SU-DHL-6 (cell line): Measurements from ENCODE around the gene TFAP2E.

Source experiments
- H2AFZ ChIP-seq: fragments of 200-600 bp; sonication (generic); 2 replicates; pipeline ENCODE4 v1.6.1; 2014; ENCODE audit warnings: low read depth, mild to moderate bottlenecking, moderate library complexity, mixed read lengths, antibody characterized with exemption, low read length; ENCODE audit not compliant: severe bottlenecking
- H3F3A ChIP-seq: fragments of 200-600 bp; shearing (Covaris generic); 2 replicates; pipeline ENCODE4 v1.6.0; 2016; ENCODE audit warnings: antibody characterized with exemption, mild to moderate bottlenecking; ENCODE audit not compliant: insufficient read depth
- H3K27ac ChIP-seq: fragments of 200-600 bp; sonication (generic); 2 replicates; pipeline ENCODE4 v1.5.1; 2016; ENCODE audit warnings: low read depth, mild to moderate bottlenecking, low read length, moderate library complexity, mixed read lengths
- H3K27me3 ChIP-seq: fragments of 200-600 bp; sonication (generic), shearing (Covaris generic); 2 replicates; pipeline ENCODE4 v1.6.0; 2014; ENCODE audit warnings: mild to moderate bottlenecking, low read length
- H3K36me3 ChIP-seq: fragments of 200-600 bp; sonication (generic); 2 replicates; pipeline ENCODE4 v1.6.1; 2014; ENCODE audit warnings: mild to moderate bottlenecking, low read length, mixed read lengths
- H3K4me2 ChIP-seq: fragments of 300-600, 200-600 bp; shearing (Covaris generic), sonication (generic); 2 replicates; pipeline ENCODE4 v1.6.0; 2014; ENCODE audit warnings: low read length, low read depth, mild to moderate bottlenecking; ENCODE audit not compliant: poor library complexity, severe bottlenecking
- H3K4me3 ChIP-seq: fragments of 200-600 bp; sonication (generic); 2 replicates; pipeline ENCODE4 v1.5.1; 2014; ENCODE audit warnings: antibody characterized with exemption, low read length, mild to moderate bottlenecking, mixed read lengths; ENCODE audit not compliant: insufficient read depth, poor library complexity, severe bottlenecking
- H3K79me2 ChIP-seq: fragments of 200-600 bp; sonication (generic); 2 replicates; pipeline ENCODE4 v1.6.1; 2014; ENCODE audit warnings: mild to moderate bottlenecking, low read length, moderate library complexity; ENCODE audit not compliant: insufficient read depth
- H3K9ac ChIP-seq: fragments of 200-600 bp; sonication (generic); 2 replicates; pipeline ENCODE4 v1.7.0; 2014; ENCODE audit warnings: mild to moderate bottlenecking, low read length
- H3K9me2 ChIP-seq: fragments of 200-600 bp; sonication (generic); replicated peaks from 2 replicates; pipeline ENCODE4 v1.6.1; 2014; ENCODE audit warnings: low read length; ENCODE audit not compliant: insufficient read depth
- H3K9me3 ChIP-seq: fragments of 200-600 bp; sonication (generic); 2 replicates; pipeline ENCODE4 v1.6.1; 2014; ENCODE audit warnings: low read length, mixed read lengths; ENCODE audit not compliant: insufficient read depth
- H4K20me1 ChIP-seq: fragments of 200-600 bp; sonication (generic); 2 replicates; pipeline ENCODE4 v1.6.1; 2014; ENCODE audit warnings: low read depth, mild to moderate bottlenecking, antibody characterized with exemption, low read length, moderate library complexity, mixed read lengths
- EZH2phosphoT487 ChIP-seq: fragments of 200-600 bp; sonication (generic), shearing (Covaris generic); conservative IDR thresholded peaks from 2 replicates; pipeline ENCODE4 v1.6.1; 2018; ENCODE audit warnings: mild to moderate bottlenecking, antibody characterized with exemption, low read length, moderate library complexity, mixed read lengths
- TF ChIP-seq, protein P1 (sequence below): fragments of 200-600 bp; sonication (generic); IDR thresholded peaks from one replicate; pipeline ENCODE4 v1.5.1; 2017; ENCODE audit warnings: antibody characterized with exemption, mild to moderate bottlenecking, low read length, moderate library complexity; ENCODE audit not compliant: insufficient read depth, poor library complexity, severe bottlenecking

The TFAP2E gene

DNA sequence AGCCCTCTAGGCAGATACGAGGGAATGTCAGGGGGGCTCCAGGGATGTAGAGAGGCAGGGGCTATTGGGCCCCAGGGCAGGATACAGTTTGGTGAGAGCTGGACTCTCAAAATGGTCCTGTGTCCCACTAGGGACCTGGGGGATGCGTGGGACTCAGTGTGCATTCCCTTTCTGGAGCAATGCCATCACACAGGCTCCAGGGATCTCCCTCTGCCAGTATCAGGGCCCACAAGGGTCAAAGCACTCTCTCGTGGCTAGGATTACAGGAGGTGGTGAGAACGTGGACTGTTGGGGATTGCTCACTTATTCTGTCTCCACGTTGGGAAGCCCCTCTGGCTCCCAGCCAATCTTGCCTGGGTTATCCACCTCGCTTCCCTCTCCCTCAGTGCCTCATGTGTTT lies 41.7 kb upstream of the TFAP2E start:
- Histone ChIP-seq H3K27ac (no peak overlapping the region), H3K9ac (no peak overlapping the region), H3K4me2 (no peak overlapping the region), H3K4me3 (no peak overlapping the region), H3K9me2 (no peaks in the 10 kb centered on the region), H3K9me3 (no peaks in the 10 kb centered on the region), H3K27me3 (no peaks in the 10 kb centered on the region), H3K36me3 (no peaks in the 10 kb centered on the region), H4K20me1 (no peaks in the 10 kb centered on the region), H2AFZ (no peak overlapping the region), H3F3A (no peaks in the 10 kb centered on the region), H3K79me2 (0 out of 2 replicates have a peak, but pooled peaks cover 8% of the 10 kb centered on the region)
- TF ChIP-seq, protein P1, sequence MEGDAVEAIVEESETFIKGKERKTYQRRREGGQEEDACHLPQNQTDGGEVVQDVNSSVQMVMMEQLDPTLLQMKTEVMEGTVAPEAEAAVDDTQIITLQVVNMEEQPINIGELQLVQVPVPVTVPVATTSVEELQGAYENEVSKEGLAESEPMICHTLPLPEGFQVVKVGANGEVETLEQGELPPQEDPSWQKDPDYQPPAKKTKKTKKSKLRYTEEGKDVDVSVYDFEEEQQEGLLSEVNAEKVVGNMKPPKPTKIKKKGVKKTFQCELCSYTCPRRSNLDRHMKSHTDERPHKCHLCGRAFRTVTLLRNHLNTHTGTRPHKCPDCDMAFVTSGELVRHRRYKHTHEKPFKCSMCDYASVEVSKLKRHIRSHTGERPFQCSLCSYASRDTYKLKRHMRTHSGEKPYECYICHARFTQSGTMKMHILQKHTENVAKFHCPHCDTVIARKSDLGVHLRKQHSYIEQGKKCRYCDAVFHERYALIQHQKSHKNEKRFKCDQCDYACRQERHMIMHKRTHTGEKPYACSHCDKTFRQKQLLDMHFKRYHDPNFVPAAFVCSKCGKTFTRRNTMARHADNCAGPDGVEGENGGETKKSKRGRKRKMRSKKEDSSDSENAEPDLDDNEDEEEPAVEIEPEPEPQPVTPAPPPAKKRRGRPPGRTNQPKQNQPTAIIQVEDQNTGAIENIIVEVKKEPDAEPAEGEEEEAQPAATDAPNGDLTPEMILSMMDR: no peak

DNA sequence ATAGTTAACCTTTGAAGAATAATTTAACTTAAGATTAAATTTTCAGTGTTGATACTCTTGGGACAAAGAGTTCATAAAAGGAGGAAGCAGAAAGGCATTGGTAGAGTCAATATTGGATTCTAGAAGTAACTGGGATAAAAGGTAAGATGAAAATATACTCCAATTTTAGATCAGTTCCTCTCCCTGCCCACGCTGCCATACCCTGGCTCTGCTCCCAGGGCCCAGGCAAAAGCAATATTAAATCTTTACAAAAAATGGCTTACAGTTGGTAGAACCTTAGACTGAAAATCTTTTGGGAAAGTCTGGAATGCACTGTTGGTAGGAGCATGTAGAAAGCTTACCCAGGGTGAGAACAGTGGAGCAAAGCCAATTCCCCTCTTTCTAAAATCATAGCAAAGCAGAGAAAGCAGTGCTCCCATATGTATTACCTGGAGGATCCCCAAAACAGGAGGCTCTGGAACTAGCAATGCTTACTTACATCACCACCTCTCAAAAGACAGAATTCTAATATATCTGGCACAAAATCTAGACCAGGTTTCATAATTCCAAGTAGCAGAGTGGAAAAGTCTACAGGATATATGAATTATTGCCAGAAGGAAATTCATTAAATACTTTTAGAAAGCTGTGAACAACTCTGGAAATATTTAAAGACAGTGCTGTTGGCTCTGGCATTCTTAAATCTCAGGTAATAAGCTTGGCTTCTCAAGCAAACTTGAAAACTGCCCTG lies 40.5 kb upstream of the TFAP2E start:
- Histone ChIP-seq H3K4me3 (no peak overlapping the region), H4K20me1 (no peaks in the 10 kb centered on the region), H3F3A (no peaks in the 10 kb centered on the region), H3K4me2 (no peak overlapping the region), H3K9ac (no peak overlapping the region), H3K79me2 (0 out of 2 replicates have a peak, but pooled peaks cover 14% of the 10 kb centered on the region), H3K27ac (no peak overlapping the region), H3K27me3 (no peaks in the 10 kb centered on the region), H3K9me3 (no peaks in the 10 kb centered on the region), H3K36me3 (no peaks in the 10 kb centered on the region), H3K9me2 (no peaks in the 10 kb centered on the region), H2AFZ (no peak overlapping the region)
- TF ChIP-seq, protein P1: no peak
- no peak for TF ChIP-seq EZH2phosphoT487

DNA sequence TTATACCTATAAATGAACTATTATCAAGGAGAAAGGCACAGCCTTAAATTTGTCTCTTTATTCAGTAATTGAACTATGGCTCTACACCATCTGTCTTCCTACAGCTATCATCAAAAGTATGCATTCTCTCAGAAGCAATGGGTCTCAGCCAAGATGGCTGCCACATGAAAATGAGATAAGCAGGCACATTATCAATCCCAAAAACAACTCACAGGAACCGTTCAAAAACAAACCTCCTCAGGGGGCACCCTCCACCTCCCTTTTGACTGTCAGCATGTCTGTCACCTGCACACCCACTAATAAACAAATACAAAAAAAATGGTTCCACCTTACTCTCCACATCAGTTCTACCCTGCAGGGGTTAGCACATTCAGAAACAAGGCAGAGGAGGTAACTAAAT lies 39.5 kb upstream of the TFAP2E start:
- TF ChIP-seq EZH2phosphoT487: no peak
- TF ChIP-seq, protein P1: no peak
- no peaks in the 10 kb centered on the region for H3K9me3 ChIP-seq
- no peak overlapping the region for H3K4me3 ChIP-seq
- no peak overlapping the region for H3K4me2 ChIP-seq
- no peak overlapping the region for H2AFZ ChIP-seq
- no peaks in the 10 kb centered on the region for H3K36me3 ChIP-seq
- 0 out of 2 replicates have a peak, but pooled peaks cover 14% of the 10 kb centered on the region for H3K79me2 ChIP-seq
- no peak overlapping the region for H3K27ac ChIP-seq
- no peaks in the 10 kb centered on the region for H3K27me3 ChIP-seq
- no peaks in the 10 kb centered on the region for H4K20me1 ChIP-seq
- H3K9me2 ChIP-seq: no peaks in the 10 kb centered on the region
- H3K9ac ChIP-seq: no peak overlapping the region
- no peaks in the 10 kb centered on the region for H3F3A ChIP-seq
